NOMO-1 treated with DMSO at 0.1 percent for 48 hours (cell line): Measurements from ENCODE around the gene NDUFS3.
"Not testable (repeated sequence)": the region's sequence is repeated elsewhere in the genome, so short reads cannot be mapped to it uniquely, and the experiment has no call there.

Experiments
- DNase-seq: peaks from one replicate; lab custom pipeline; 2025; ENCODE audit not compliant: unreplicated experiment; lab: John Stamatoyannopoulos, UW

The NDUFS3 gene

DNA sequence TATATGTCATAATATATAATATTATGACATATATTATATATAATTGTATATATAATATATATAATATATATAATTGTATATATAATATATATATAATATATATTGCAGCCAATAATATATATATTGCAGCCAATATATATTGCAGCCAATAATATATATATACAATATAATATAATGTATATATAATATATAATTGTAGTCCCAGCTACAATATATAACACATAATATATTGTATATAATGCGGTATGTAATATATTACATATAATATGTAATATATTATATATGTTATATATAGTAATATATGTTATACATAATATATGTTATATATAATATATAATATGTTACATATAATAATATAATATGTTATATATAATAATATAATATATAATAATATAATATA is 20.2 kb upstream of the NDUFS3 start:
- no peak for DNase-seq

GRCh38 chr11:47560426-47560825 is 18.4 kb upstream of the NDUFS3 start:
- DNase-seq, result peak; percentile 36

DNA sequence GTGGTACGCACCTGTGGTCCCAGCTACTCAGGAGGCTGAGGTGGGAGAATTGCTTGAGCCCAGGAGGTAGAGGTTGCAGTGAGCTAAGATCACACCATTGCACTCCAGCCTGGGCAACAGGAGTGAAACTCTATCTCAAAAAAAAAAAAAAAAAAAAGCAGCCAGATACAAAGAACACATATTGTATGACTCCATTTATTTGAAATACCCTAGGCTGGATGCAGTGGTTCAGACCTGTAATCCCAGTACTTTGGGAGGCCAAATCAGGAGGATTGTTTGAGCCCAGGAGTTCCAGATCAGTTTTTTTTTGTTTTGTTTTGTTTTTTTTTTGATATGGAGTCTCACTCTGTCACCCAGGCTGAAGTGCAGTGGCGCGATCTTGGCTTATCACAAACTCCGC is 16.5 kb upstream of the NDUFS3 start:
- not testable (repeated sequence) for DNase-seq

GRCh38 chr11:47564366-47564765 is 14.5 kb upstream of the NDUFS3 start:
- DNase-seq, result not testable (repeated sequence)

- DNase-seq, result no peak
Measured at GRCh38 chr11:47564933-47565339, 13.9 kb upstream of the NDUFS3 start.

- peak; percentile 60 for DNase-seq
Measured at GRCh38 chr11:47565340-47566148, 13.3 kb upstream of the NDUFS3 start, which contains the start of gene PTPMT1. TSS of gene PTPMT1 (plus strand) at chr11:47565599. CDS start at chr11:47565623, 24 bp downstream.

GRCh38 chr11:47566149-47566698 is 12.7 kb upstream of the NDUFS3 start:
- no peak for DNase-seq

DNA sequence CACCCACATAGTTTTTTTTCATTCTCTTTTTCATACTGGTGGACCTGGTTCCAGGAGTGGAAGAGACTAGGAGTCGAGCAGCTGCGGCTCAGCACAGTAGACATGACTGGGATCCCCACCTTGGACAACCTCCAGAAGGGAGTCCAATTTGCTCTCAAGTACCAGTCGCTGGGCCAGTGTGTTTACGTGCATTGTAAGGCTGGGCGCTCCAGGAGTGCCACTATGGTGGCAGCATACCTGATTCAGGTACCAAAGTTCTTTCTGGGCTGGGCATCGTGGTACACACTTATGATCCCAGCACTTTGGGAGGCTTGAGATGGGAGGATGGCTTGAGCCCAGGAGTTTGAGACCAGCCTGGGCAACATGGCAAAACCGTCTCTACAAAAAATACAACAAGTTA is 9.2 kb upstream of the NDUFS3 start:
- no peak for DNase-seq

- no peak for DNase-seq
Measured at GRCh38 chr11:47570651-47571356, 8.1 kb upstream of the NDUFS3 start.

GRCh38 chr11:47571357-47571729 is 7.5 kb upstream of the NDUFS3 start:
- no peak for DNase-seq

DNA sequence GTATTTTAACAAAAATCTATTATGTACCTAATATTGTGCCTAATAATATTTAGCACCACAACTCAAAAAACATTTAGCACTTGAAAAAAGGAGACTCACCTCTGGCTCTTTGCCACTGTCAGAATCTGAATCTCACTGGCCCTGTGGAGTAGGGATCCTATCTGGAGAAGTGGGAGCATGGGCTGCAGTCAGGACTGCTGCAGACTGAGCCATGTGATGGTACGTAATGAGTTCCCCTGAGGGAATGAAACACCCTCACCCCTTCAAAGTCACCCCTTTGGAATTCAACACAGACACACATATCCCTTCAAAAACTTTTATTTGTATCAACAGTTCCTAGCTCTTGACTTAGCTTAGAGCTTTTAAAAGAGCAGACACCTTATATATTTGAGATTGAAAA is 7.0 kb upstream of the NDUFS3 start:
- DNase-seq, result no peak

GRCh38 chr11:47572715-47573255 is 6.1 kb upstream of the NDUFS3 start:
- DNase-seq, result no peak

DNA sequence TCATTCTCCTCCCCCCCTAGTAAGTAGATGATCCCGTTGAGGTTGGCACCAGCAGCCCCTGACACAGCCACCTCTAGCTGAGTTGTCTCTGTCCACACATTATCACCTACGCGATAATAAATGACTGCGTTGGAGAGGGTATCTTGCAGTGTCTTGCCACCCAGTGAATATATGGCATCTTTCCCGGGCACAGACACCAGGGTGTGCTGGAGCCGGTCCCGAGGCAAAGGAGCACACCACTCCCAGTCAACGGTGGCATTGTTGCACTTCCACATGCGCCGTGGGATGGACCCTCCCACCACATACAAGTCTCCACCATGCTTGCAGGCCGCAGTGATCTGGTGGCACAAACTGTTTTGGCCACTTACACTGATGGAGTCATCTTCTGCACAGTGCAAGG is 5.6 kb upstream of the NDUFS3 start:
- DNase-seq, result no peak

DNA sequence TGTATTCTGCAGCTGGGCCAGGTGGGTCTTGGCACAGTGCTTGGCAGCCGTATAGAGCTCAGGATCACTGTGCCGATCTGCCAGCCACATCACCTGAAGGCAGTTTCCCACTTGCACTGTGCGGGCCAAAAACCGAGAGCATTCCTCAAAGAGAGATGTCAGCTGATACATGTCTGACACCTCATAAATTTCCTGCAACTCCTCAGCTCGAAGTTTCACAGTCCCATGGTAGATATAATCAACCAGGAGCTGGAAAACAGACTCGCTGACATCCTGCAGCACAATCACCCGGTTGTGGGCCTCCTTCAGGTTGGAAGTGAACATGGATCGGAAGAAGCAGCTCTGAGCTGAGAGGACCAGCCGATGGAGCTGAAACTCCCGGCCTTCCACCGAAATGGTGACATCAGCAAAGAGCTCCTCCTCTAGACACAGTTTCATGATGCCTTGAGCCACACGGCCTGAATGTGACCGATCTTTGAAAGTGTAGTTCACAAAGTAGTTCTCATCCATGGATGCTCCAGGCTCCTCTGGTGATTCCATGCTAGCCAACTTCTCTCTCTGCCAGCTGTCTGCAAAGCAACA is 1.3 kb upstream of the NDUFS3 start:
- DNase-seq, result no peak

DNA sequence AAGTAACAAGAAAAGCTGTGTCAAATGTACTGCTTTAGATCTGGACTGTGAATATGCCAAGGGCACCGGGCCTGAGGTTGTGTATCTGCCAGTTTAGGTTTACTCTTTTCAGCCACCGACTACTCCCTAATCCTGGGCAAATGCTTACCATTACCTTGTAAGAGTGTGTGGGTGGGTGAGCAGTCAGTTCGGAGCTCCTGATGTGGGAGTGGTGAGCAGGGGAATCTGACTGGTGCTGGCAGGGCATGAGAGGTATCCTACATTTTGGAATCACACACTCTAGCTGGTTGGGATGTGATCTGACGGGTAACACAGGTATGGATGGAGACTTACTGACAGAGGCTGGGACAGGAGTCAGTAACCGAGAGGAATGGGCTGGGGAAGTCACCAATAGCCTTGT is 5.0 kb downstream of the NDUFS3 start:
- no peak for DNase-seq

GRCh38 chr11:47586098-47586855 is 7.4 kb downstream of the NDUFS3 start, which contains the start of gene FAM180B:
TSS of gene FAM180B (plus strand) at chr11:47586678. CDS start at chr11:47586769, 91 bp downstream.
- no peak for DNase-seq

- DNase-seq, result no peak
Measured at GRCh38 chr11:47587039-47587716, 8.3 kb downstream of the NDUFS3 start.

- DNase-seq, result peak; percentile 91
Measured at GRCh38 chr11:47587723-47588326, 9.0 kb downstream of the NDUFS3 start.

GRCh38 chr11:47589118-47589517 is 10.2 kb downstream of the NDUFS3 start:
- no peak for DNase-seq

DNA sequence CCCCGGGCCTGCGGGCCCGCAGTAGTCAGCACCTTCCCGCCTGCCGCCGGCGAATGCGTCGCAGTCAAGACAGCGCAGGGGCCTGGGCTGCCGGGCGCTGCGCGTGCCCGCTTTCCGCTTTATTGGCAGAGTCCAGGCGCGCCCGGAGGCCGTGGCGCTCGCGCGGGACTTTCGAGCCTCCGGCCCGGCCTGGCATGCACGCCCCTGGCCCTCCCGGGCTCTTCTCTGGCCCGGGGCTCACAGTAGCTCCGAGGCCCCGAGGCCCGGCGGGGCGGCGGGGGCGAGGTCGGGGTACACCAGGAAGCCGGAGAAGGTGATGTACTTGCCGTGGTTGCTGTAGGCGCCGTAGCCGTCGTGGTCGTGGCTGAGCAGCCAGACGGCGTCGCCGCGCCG is 10.7 kb downstream of the NDUFS3 start:
- no peak for DNase-seq
